ENCODE data around the gene SLC16A12.

SLC16A12 gene

GRCh38 chr10:89576022-89576421 lies 40.6 kb upstream of the SLC16A12 start:
- ChIA-PET CTCF (no interaction called here), POLR2A (no interaction called here)
- Histone ChIP-seq H3K36me3 (ENCODE audit: control insufficient read depth in 2 of 2, insufficient read depth in 1 of 2, low read length in 2 of 2) (no peaks in the 10 kb centered on the region), H3K27ac (ENCODE audit: extremely low read depth, low read depth, low read length) (no peak overlapping the region), H3K9me3 (ENCODE audit: control insufficient read depth, insufficient read depth, low read depth, low read length) (no peaks in the 10 kb centered on the region), H3K4me3 (ENCODE audit: low read depth, low read length) (no peak overlapping the region), H3K4me1 (ENCODE audit: control insufficient read depth, insufficient read depth, low read length) (no peaks in the 10 kb centered on the region)
- TF ChIP-seq ZNF292 (tag by site-specific recombination; IDR thresholded peaks at IDR 0.05; ENCODE audit: borderline replicate concordance, low read depth) (no peak), ZNF624 (tag by site-specific recombination; IDR thresholded peaks at IDR 0.05) (no peak), EGR2 (tag by site-specific recombination; IDR thresholded peaks at IDR 0.05; ENCODE audit: low read depth) (no peak), ZNF549 (tag by site-specific recombination; IDR thresholded peaks at IDR 0.05) (no peak), ZBTB48 (tag by site-specific recombination; IDR thresholded peaks at IDR 0.05) (no peak), PRDM1 (tag by site-specific recombination; IDR thresholded peaks at IDR 0.05) (no peak), SP7 (tag by site-specific recombination; IDR thresholded peaks at IDR 0.05) (no peak), SALL2 (tag by site-specific recombination; IDR thresholded peaks at IDR 0.05; ENCODE audit: borderline replicate concordance) (no peak), ZBTB6 (tag by site-specific recombination; IDR thresholded peaks at IDR 0.05) (no peak), ZNF248 (tag by site-specific recombination; IDR thresholded peaks at IDR 0.05) (no peak), ZNF223 (tag by site-specific recombination; IDR thresholded peaks at IDR 0.05) (no peak), ZNF677 (tag by site-specific recombination; IDR thresholded peaks at IDR 0.05) (no peak), ZNF169 (tag by site-specific recombination; IDR thresholded peaks at IDR 0.05) (no peak), ZNF366 (tag by site-specific recombination; conservative IDR thresholded peaks at IDR 0.05) (no peak), ZBTB20 (tag by site-specific recombination; IDR thresholded peaks at IDR 0.05) (no peak), GFI1B (tag by site-specific recombination; IDR thresholded peaks at IDR 0.05) (no peak), ZNF571 (tag by site-specific recombination; IDR thresholded peaks at IDR 0.05) (no peak), ZNF175 (tag by site-specific recombination; IDR thresholded peaks at IDR 0.05) (no peak), PRDM10 (tag by site-specific recombination; IDR thresholded peaks at IDR 0.05) (no peak)
- TF ChIP-seq, protein P1, sequence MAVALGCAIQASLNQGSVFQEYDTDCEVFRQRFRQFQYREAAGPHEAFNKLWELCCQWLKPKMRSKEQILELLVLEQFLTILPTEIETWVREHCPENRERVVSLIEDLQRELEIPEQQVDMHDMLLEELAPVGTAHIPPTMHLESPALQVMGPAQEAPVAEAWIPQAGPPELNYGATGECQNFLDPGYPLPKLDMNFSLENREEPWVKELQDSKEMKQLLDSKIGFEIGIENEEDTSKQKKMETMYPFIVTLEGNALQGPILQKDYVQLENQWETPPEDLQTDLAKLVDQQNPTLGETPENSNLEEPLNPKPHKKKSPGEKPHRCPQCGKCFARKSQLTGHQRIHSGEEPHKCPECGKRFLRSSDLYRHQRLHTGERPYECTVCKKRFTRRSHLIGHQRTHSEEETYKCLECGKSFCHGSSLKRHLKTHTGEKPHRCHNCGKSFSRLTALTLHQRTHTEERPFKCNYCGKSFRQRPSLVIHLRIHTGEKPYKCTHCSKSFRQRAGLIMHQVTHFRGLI (tag by site-specific recombination; IDR thresholded peaks at IDR 0.05), result no peak

- H3K4me1 ChIP-seq (ENCODE audit: control insufficient read depth, insufficient read depth, low read length), result no peaks in the 10 kb centered on the region
- TF ChIP-seq ZNF837 (tag by site-specific recombination; IDR thresholded peaks at IDR 0.05), result no peak
- no peak for TF ChIP-seq ZNF146 (tag by site-specific recombination; IDR thresholded peaks at IDR 0.05)
- TF ChIP-seq KLF7 (tag by site-specific recombination; IDR thresholded peaks at IDR 0.05; ENCODE audit: borderline replicate concordance), result no peak
- no peak for TF ChIP-seq ZNF777 (tag by site-specific recombination; IDR thresholded peaks at IDR 0.05; ENCODE audit: borderline replicate concordance)
- H3K36me3 ChIP-seq (ENCODE audit: control insufficient read depth in 2 of 2, insufficient read depth in 1 of 2, low read length in 2 of 2), result no peaks in the 10 kb centered on the region
- H3K9me3 ChIP-seq (ENCODE audit: control insufficient read depth, insufficient read depth, low read depth, low read length), result no peaks in the 10 kb centered on the region
- CTCF ChIA-PET, result interaction anchor here (0.7 kb wide), 1 partner anchor 162 kb away, joined by 4 read pairs; no protein-coding TSS in a partner anchor
- POLR2A ChIA-PET, result no interaction called here
- H3K27ac ChIP-seq (ENCODE audit: extremely low read depth, low read depth, low read length), result no peak overlapping the region
- no peak overlapping the region for H3K4me3 ChIP-seq (ENCODE audit: low read depth, low read length)
These were observed 39.6 kb upstream of the SLC16A12 start for GRCh38 chr10:89575031-89575430.
